GM12872 (cell line): ENCODE results near the gene IQGAP3.
A peak's percentile ranks its signal among the peaks of the same experiment; 100 is the strongest.

Source experiments
- TF ChIP-seq, protein P1 (sequence below): IDR thresholded peaks from 3 replicates; pipeline ENCODE4 v1.5.1; 2011; ENCODE audit warnings: low read depth, mild to moderate bottlenecking, low read length, moderate library complexity; ENCODE audit not compliant: insufficient read depth

The IQGAP3 gene

DNA sequence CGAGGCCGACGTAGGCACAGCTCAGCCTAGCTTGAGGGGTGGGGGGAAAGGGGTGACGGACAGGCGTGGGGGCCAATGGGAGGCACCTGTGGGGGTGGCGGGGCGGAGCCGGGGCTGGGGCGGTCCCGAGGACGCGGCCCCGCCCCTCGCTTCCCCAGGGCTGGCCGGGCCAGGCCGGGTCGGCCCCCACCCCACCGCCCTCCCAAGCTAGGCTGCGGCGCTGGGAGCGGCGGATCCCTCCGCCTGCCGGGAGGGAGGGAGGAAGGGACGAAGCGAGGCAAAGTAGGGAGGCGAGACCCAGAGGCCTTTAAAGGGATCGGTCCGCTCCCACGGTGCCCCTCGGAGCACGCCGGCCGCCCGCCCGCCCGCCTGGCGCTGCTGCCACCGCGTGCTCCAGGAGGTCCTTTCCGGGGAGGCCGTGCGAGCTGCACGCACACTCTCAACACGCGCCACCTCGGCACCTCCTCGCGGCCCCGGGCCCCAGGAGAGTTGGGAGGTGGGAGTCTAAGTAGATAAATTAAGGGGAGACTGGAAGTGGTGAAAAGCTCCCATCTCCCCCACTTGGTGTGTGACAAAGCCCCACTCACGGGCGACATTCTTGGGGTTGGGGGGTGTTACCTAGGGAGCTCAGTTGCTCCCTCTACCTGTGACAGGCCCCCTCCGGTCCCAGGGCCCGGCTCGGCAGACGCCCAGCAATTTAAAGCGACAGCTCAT is 71.4 kb downstream of the IQGAP3 start:
- TF ChIP-seq, protein P1, sequence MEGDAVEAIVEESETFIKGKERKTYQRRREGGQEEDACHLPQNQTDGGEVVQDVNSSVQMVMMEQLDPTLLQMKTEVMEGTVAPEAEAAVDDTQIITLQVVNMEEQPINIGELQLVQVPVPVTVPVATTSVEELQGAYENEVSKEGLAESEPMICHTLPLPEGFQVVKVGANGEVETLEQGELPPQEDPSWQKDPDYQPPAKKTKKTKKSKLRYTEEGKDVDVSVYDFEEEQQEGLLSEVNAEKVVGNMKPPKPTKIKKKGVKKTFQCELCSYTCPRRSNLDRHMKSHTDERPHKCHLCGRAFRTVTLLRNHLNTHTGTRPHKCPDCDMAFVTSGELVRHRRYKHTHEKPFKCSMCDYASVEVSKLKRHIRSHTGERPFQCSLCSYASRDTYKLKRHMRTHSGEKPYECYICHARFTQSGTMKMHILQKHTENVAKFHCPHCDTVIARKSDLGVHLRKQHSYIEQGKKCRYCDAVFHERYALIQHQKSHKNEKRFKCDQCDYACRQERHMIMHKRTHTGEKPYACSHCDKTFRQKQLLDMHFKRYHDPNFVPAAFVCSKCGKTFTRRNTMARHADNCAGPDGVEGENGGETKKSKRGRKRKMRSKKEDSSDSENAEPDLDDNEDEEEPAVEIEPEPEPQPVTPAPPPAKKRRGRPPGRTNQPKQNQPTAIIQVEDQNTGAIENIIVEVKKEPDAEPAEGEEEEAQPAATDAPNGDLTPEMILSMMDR = peak; percentile 69

DNA sequence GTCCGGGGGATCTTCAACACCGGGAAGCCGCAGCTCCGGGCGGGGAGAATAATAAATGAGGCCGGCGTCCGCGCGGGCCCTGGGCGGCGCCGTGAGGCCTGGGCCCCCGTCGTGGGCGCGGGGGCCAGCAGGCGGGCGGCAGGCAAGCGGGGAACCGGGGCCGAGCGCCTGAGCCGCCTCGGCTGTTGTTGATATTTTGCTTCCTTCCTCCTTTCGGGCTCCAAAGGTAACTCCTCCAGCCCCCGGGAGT is 71.9 kb downstream of the IQGAP3 start, which contains the start of gene MEF2D:
Gene MEF2D, minus strand, starts transcription at position 233 of the 250 bp plus-strand sequence. CDS start 17,483 bp downstream, outside the sequence.
- TF ChIP-seq, protein P1 = no peak

DNA sequence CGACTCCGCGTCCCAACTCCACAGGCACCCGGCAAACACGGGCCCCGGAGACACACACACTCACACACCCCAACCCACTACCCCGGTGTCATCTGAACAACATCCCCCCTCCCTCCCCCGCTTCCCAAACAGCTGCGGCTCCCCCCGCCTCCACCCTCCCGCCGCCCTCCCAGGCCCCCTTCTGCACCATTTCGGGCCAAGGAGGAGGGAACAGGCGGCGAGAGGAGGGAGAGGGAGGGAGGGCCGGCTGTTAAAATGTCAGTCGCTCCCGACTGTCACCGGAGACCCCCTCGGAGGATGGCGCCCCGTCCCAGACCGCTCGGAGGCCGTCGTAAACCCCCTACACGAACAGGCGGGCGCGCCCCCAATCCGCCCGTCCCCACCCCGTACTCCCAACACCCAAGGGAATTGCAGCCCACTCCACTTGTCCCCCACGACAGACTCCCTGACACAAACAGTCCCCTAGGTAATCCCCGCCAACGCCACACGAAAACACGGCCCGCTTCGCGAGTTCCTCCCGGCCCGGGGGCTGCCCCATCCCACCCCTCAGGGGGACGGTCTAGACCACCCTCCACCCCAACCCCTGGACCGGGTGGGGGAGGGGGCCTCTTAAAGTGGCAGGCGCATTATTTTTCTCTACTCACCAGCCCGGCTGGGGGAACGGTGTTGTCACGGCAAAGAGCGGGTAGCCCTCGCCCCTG is 72.4 kb downstream of the IQGAP3 start:
- TF ChIP-seq, protein P1 = no peak

DNA sequence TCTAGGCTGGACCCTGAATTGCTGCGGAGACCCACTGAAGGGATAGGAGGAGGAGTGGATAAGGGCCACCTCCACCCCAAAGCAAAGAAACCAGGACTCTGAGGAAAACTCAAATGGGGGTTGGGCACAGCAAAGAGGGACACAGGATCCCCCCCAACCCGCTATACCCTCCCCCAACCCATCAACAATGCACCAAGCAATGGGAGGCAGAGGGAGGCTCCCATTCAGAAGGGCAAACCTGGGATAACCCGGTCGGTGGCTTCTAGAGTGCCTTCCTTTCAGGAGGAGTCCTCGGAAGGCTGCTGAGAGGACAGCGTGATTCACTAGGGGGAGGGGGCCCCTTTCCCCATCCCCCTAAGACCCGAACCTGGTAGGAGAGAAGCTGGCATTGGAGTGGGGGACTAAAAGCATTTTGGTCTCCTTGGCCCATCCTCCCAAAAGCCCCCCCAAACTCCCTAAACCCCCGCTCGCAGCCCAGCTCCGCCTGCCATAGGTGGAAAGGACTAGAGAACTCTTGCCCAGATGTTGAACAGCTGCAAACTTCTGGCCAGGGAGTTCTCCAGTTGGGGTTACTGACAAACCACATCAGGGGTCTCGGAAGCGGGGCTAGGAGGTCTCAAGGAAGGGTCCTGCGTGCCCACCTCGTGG is 73.0 kb downstream of the IQGAP3 start:
- TF ChIP-seq, protein P1 = no peak

DNA sequence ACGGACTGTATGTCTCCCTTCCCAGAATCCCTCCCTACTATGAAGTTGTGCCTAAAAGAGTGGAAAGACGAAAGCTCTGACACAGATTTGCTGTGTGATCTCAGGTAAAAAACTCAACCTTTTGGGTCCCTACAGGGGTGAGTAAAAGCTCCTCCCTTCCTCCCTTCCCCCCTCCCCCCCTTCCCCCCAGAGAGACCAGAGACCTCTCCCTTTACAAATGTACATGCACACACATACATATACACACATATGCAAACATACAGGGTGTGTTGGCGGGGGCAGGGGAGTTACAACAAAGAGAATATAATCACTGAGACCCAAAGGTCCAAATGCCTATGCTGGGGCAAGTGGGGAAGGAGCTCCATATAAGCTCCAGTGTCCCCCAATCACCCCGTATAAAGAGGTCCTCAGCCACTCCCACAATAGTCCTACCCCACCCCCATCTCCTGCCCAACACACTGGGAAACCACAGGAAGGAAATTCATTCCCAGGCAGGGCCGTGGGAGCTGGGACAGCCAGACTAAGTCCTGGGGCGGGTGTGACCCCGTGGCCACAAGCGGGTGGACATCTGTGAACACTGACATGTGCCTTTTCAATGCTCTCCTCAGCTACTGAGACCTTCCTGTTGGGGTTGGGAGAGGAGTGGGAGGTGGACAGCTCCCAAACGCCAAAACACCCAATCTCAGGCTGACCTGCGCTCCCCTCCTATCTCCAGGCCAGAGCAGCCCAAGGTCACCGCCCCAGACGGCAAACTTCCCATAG is 73.8 kb downstream of the IQGAP3 start:
- TF ChIP-seq, protein P1 = no peak

DNA sequence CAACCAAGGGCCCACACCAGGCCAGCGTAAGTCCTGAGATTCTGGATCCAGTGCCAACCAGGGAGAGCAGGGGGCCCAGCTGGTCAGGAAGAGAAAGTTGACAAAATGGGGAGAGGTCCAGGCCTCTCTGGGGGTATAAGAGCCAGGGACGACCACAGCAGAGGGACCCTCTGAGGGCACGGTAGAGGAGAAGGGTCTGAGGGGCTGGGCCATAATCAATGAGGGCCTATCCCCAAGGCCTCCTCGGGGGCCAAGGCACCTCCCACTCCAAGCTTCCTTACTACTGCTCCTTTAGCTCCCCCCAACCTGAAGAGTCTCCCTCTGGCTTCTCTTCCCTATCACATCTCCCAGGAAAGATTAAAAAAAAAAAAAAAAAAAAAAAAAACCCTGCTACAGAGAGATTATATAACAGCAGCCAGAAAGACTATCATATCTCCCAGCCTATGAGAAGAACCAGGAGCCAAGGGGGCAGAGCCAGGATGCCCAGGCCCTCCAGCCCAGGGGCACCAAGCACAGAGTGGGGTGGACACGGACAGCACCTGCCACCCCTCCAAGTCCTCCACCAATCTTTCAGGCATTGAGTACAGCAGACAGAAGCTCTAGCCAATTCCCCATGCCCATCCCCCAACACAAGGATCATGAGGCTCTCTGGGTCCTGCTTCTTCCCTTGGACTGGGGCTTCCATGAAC is 74.5 kb downstream of the IQGAP3 start:
- TF ChIP-seq, protein P1 = no peak
